NCI-H2107 (cell line): ENCODE data around the gene HARS2.
A peak's percentile ranks its signal among the peaks of the same experiment; 100 is the strongest.
"Not testable (repeated sequence)": the region's sequence is repeated elsewhere in the genome, so short reads cannot be mapped to it uniquely, and the experiment has no call there.

Experiments
- DNase-seq: peaks from one replicate; lab custom pipeline; 2025; lab: John Stamatoyannopoulos, UW

Gene HARS2, protein sequence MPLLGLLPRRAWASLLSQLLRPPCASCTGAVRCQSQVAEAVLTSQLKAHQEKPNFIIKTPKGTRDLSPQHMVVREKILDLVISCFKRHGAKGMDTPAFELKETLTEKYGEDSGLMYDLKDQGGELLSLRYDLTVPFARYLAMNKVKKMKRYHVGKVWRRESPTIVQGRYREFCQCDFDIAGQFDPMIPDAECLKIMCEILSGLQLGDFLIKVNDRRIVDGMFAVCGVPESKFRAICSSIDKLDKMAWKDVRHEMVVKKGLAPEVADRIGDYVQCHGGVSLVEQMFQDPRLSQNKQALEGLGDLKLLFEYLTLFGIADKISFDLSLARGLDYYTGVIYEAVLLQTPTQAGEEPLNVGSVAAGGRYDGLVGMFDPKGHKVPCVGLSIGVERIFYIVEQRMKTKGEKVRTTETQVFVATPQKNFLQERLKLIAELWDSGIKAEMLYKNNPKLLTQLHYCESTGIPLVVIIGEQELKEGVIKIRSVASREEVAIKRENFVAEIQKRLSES

DNA sequence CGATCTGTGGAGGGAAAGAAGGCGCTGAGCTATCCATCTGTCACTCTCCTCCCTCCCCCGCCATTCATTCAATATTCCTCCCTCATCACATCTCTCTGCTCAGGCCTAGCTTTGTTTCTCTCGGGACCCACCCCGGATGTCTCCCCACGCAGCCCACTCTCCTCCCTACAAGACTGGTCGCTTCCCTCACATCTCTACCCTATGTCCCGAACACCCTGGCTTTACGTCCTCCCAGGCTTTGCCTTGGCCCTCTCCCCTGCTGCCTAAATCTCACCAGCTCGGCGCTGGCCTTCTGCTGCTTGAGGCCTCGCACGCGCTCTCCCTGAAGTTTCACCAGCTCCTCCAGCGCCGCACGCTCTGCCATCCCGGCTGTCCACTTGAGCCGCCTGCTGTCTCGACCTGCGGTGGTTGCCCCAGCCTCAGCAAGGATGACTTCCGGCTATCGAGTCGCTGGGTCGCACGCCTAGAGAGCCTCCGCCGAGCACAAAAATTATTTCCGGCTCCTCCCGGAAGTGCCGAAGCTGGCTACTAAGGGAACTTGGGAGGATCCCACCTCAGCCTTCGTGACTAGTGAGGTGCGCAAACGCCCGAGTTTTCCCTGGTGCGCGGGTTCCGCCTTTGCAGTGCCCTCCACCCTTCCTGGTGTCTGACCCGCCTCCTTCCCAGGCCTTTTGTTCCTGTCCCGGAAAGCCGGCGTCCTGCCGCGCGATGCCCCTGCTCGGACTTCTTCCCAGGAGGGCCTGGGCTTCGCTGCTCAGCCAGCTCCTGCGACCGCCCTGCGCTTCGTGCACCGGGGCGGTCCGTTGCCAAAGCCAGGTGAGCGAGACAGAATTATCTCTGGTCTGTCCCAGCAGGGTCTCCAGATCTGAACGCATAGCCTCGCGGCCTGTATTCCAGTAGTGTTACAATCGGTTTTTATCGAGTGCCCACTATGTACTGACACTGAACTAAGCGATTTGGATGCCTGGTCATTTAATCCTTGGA is at the start of gene HARS2, which contains the start of gene HARS1:
Gene HARS2 (plus strand): TSS at position 515 of the 984 bp plus-strand sequence. CDS start 194 bp downstream, at position 709.
Gene HARS1 (minus strand): TSS at position 430 of the 984 bp plus-strand sequence. CDS start 66 bp downstream, at position 364.
- peak; percentile 79 for DNase-seq

DNA sequence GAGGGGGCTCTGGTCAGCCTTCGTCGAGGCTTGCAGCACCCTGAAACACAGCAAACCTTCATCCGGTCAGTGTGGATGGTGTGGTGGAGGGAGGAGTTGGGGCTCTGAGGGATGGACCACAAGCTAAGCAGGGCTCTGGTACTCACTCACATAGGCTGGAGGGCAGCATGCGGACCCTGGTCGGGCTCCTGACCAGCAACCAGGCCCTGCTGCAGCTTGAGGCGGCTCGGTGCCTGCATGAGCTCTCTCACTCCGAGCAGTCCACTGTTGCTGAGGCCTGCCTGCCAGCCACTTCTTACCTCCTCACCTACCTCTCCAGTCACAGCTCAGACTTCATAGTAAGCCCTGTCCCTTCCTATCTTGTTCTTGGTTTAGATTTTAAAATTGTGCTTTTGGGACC is 49.5 kb upstream of the HARS2 start:
- no peak for DNase-seq

DNA sequence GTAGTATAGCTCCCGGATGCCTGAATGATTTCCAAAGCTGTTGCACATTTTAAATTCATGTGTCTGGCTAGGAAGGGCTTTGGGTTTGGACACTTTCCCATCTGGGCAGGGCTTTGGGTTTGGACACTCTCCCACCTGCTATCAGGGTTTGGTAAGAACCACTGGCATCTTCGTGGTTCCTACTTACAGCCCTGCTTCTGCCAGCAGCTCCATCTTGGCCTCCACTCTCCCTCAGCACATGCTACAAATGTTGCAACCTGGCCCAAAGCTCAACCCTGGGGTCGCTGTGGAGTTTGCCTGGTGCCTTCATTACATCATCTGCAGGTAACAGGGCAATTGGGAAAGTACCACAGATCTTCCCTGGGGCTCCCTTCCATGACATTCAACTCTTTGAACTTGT is 48.5 kb upstream of the HARS2 start:
- DNase-seq, result no peak

DNA sequence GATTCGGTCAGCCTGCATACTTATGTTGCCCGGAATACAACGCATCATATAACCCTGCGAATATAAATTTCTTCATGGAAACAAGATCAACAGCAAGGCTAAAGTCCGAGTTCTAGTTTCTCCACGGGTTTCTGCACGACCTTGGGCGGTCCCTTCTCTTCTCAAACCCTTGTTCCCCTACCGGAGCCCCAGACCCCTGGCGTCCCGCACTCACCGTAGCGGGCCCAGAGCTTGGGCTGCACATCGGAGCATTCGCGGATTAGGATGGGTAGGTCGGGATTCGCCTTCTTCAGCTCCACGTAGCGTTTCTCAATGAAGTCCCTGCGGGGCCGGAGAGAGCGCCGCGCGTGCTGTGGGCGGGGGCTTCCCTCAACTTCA is 44.2 kb upstream of the HARS2 start:
- no peak for DNase-seq

DNA sequence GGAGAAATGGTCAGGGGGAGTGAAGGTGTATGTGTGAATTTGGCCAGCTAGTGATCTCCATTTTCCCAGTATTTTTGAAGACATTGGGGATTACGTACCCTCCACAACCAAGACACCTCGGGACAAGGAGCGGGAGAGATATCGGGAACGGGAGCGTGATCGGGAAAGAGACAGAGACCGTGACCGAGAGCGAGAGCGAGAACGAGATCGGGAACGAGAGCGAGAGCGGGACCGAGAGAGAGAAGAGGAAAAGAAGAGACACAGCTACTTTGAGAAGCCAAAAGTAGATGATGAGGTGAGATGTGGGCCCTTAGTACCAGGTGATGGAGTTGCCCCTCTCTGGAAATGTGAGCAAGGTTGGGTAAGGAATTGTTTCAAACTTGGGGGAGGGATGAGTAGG is 32.4 kb upstream of the HARS2 start:
- no peak for DNase-seq

DNA sequence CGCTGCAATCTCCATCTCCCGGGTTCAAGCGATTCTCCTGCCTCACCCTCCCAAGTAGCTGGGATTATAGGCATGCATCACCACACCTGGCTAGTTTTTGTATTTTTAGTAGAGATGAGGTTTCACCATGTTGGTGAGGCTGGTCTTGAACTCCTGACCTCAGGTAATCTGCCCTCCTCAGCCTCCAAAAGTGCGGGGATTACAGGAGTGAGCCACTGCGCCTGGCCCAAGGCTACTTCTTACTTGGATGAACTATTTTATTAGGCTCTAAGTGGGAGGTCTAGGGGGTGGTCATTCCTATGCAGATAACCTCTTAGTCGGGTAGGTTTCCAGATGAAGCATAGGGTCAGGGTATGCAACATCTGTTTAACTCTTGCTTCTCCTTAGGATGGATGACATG is 30.9 kb upstream of the HARS2 start:
- DNase-seq, result not testable (repeated sequence)

DNA sequence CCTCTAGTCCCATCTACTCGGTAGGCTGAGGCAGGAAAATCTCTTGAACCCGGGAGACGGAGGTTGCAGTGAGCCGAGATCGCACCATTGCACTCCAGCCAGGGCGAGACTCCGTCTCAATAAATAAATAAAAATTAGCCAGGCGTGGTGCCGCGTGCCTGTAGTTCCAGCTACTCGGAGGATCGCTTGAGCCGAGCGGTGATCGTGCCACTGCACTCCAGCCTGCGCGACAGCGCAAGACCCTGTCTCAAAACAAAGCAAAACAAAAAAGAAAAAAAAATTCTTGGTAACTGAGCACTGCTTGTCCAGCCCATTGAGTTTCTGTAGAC is 27.3 kb upstream of the HARS2 start:
- DNase-seq, result no peak

DNA sequence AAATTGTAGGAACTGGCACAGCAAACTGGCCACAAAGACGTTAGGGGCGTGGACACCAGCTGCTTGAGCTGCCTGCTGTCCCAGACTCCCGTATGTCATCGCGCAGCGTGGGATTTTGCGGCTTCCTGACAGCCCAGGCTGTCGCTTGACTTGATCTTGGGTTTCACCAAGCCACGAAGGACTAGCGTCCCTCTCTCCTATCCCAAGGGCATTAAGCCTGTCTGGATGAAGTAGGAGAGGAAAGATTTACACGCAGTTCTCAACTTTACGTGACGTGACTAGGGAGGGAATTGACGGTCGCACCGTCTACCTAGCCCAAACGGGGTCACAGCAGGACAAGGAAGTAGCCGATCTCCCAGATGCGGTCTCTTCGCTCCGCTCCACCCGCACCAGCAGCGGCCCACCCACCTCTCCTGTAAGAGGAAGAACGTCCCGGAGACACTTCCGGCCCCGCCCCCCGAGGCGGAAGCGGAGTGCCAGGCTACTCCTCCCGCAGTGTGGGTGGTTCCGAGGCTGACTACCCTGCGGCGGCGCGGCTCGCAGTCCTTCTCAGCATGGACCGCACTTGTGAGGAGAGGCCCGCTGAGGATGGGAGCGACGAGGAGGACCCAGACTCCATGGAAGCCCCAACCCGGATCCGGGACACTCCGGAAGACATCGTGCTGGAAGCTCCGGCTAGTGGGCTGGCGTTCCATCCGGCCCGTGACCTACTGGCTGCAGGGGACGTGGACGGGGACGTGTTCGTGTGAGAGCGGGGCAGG is 26.7 kb upstream of the HARS2 start, which contains the start of gene WDR55:
Gene WDR55 (plus strand): TSS at position 546 of the 761 bp plus-strand sequence. CDS start 9 bp downstream, at position 555.
- peak; percentile 62 for DNase-seq

DNA sequence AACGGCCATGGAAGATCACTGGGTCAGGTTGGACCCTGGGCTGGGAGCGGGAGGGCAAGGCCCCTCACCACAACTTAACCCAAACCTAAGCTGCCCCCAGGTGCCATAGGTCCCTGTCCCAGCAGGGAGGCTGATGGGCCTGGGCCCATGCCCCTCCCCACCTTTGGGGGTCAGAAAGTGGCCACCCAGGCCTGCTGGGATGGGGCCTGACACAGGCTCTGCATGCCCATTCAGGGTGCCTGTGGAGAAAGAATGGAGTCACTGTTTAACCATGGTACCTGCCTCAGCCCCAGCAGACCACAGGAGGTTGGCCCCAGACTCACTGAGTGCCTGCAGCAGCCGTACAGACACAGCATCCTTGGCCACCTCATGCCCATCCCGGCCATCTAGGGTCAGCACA is 20.2 kb upstream of the HARS2 start:
- not testable (repeated sequence) for DNase-seq

DNA sequence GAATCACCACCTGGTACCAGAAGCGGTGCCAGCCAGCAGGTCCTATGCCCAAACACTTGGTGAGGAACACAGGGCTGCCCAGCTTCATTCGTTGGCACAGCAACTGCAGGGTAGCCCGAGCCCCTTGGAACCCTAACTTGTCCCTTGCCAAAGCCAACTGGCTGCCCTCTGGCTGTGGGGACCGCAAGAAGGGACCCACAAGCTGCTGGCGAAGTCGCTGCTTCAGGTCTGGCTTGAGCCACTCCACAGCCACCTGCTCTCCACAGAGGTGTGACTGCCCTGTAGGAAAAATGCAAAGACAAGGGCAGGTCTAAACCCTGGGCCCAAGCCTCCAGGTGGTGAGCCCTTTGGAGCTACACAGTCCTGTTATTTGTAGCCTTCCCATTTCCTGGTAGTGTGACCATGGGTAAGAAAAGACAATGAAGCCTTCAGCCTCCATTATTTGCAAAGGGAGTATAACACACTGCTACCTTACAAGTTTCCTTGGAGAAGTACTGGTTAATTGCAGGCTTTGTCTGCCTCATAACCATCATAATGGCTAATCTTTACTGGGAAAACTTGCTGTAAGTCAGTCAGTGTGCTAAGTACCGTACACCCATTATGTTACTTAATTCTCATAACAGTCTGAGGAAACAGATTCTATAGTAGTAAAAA is 19.7 kb upstream of the HARS2 start:
- no peak for DNase-seq

DNA sequence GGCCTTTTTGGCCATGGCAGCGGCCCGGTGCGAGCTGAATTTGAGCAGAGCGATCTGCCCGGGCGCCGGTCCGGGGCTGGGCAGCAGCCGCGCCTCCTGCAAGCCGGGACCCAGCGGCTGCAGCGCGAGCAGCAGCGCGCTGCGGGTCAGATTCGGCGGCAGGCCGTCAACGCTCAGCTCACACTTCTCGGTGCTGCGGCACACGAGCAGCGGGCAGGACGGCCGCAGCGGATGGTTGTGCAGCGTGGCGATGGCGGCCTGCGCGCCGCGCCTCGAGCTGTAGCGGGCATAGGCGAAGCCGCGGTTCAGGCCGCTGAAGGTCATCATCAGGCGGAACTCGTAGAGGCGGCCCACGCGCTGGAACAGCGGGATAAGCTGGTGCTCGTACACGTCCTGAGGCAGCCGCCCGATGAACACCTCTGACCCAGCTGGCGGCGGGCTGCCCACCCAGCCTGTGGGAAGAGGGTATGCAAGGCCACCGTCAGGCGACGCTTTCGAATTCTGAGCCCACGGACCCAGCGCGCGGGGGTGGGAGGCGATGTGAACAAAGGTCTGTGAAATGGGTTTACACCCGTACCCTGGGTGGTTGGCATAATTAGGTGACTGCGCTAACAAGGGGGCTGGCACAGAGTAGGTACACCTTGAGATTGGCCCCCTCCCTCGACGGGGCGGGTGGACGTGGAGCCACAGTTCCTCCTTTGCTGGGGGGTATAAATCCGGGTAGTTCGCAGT is 18.6 kb upstream of the HARS2 start:
- no peak for DNase-seq

DNA sequence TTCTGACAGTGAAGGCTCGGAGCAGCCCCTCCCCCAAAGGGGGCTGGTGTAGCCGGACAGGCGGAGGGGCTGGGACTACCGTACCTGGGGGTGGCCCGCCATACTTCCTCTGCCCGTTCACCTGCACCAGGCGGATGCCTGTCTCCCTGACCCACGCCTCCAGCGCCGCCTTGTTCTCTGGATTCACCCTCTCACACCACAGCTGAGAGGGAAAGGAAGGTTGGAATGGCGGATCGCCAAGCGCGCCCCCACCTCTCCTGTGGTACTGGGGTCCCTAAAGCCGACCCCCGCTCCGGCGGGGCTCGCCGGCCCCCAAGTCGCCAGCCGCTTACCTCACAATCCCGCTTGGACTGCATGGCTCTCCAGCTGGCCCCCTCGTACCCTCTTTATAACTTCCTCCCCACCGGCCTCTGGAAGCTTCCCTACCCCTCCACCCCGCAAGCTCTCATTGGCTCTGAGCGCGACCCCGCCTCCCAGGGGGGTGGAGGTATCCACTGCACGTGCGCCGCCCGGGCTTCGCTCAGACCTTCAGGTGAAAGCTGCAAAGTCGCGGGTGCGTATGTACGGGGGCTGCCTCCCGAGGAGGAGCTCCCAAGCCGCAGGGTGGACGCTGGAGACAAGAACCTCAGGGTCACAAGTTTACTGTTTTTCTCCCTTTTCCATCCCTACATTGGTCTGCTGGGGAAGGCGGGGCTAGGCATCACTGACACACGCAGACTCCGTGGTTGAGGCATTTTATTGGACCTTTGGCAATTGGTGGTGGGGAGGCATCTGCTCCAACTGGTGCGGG is 17.9 kb upstream of the HARS2 start, which contains the start of gene DND1:
Gene DND1 (minus strand): TSS at position 390 of the 790 bp plus-strand sequence. CDS start 34 bp downstream, at position 356.
- no peak for DNase-seq

DNA sequence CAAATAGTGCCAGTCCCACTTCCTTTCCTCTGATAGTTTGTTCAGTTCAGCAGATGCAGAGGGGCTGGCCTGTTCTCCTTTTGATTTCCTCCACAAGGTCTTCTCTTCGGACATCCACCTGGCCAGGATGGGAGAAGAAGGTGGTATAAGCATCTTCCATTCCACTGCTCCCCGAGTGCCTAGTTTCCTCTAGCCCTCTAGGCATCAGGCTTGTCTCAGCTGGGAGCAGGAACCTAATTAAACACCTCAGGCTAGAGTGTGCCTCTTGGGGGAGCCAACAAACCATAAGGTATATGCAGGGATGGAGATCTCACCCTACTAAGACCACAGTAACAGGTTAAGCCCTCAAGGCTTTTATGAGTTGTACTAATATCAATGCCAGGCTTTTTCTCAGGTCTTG is 17.0 kb upstream of the HARS2 start:
- DNase-seq, result no peak

DNA sequence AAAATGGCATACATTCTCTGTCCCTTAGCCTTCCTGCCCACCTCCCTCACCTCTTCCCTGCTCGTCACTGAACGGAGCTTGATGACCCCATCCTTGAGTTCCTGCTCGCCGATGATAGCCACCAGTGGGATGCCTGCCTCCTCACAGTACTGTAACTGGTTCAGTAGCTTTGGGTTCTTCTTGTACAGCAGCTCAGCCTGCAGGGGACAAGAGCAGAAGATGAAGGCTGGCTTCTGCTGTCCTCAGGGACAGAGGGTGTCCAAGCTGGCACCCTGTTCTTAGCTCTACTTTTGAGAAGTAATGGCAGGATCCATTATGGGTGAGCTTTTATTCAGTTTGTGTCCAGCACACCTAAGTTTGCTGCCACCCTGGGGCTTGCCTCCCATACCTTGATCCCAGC is 16.6 kb upstream of the HARS2 start:
- no peak for DNase-seq

DNA sequence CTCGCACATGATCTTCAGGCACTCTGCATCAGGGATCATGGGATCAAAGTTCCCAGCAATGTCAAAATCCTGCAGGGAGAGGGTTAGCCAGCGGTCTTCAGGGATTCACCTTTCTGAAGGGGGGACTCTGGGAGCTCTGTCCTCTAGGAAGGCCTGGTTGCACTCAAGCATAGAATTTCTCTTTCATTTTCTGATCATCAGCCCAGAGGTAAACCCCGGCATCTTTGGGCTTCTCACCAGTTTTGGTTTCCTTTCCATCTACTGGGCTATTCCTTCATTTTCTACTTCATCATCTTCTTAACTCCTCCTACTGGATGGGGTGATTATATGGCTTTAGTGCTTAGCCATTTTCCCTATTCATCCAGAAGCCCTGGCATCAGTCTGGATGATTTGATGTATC is 13.3 kb upstream of the HARS2 start:
- no peak for DNase-seq

DNA sequence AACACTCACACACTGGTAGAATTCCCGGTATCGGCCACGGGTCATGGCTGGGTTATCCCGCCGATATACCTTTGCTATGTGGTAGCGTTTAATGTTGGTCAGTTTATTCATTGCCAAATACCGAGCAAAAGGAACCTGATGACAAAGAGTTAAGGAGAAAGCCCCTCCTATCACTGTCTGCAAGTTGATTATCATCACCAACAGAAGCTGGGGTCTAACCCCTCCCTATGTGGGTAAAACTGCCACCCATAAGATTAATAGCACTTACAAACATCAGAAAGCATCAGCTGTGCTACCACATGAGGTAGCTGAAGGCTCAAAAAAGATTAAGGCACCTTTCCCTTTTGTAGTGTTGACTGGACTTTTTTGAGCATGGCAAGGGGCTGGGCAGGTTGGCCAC is 12.3 kb upstream of the HARS2 start:
- DNase-seq, result no peak

DNA sequence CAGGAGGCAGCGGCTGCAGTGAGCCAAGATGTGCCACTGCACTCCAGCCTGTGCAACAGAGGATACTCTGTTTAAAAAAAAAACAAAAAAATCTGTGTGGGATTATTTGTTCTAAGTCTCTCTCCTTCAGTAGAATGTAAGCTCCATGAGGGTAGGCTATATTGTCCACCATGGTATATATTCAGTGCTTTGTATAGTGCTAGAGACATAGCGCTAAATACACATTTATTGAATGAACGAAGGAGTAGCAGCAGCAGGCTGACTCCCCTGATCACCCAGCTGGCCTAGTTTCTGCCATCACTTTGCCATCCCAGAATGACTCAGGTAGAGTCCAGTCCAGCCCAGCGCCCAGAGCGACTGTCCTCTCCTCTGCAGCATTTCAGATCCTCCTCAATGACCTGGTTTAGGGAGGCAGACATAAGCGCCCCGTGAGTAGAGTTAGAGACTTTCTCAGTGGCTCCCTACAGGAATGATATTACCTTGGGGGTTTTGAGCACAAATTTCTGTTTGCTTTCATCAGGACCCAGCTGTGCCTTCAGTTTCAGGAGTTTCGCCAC is 801 bp upstream of the HARS2 start:
- no peak for DNase-seq

DNA sequence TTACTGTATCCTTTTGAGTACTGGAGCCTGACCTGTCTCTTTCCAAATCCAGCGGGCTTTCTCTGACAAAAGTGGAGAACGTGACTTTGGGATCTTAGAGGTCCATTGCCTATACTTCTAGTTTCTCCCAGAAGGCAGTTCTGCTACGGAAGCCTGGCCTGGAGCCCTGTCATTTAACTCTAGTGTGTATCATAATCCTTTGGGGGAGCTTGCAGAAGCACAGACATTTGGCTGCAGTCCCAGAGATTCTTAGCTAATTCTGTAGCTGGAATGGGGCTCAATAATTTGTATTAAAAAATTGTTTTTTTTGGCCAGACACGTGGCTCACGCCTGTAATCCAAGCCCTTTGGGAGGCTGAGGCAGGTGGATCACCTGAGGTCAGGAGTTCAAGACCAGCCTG is 3.0 kb downstream of the HARS2 start:
- DNase-seq, result no peak

DNA sequence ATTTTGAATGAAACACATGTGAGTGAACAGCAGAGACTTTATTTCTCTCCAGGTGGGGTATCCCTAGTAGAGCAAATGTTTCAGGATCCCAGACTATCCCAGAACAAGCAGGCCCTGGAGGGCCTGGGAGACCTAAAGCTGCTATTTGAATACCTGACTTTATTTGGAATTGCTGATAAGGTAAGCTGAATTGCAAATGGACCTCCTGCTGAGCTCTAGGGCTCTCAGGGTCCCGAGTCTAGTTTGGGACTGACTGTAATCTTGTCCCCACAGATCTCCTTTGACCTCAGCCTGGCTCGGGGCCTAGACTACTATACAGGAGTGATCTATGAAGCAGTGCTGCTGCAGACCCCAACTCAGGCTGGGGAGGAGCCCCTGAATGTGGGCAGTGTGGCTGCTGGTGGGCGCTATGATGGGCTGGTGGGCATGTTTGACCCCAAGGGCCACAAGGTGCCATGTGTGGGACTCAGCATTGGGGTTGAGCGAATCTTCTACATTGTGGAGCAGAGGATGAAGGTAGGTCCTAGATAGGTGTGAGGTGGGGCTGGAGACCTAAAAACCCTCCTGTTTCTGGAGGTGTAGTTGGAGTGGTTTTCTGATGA is 5.7 kb downstream of the HARS2 start:
- no peak for DNase-seq
